Adipose tissue (tissue), 3 donors: Measurements from ENCODE around the gene OPCML. TPM values are rescaled to one million over a fixed set of nuclear protein-coding genes. Genes with fewer than 3 reads are reported as not detected.

ENCODE experiments used
- H3K27ac ChIP-seq: one replicate; pipeline ENCODE4 v1.5.1; 2013; ENCODE audit warnings: low read depth, low read length
- WGBS, 3 donors: extraction: QIAGEN DNeasy Blood & Tissue Kit; methylation state at CpG; one replicate each; pipeline ENCODE4 v1.1.7; 2013; 5-methylcytosine and 5-hydroxymethylcytosine counted together
- polyA plus RNA-seq, 3 donors: library from polyadenylated mRNA; stranded (reverse); fragments of 200-250 nt; gene quantifications; one replicate each; pipeline ENCODE4 v1.2.3, GENCODE V29; 2013
- donor health status: healthy with polysubstance abuse.
- donor health status: Bipolar disorder and iron deficiency.
- donor health status: healthy.

OPCML gene
- polyA plus RNA-seq, 3 donors = 0.01 to 0.04 TPM; not detected in 1

- no peak overlapping the region for H3K27ac ChIP-seq
- WGBS, 3 donors = 77 to 81% (median 78%) methylated on average over 4 of the region's 4 CpGs
Measured at GRCh38 chr11:133104009-133104744, 428.1 kb downstream of the OPCML start.

- WGBS, 3 donors = 81 to 88% (median 86%) methylated on average over 5 of the region's 5 CpGs
Measured at GRCh38 chr11:133096981-133097380, 435.3 kb downstream of the OPCML start.

GRCh38 chr11:133086518-133086917 is 445.8 kb downstream of the OPCML start:
- 61 to 74% (median 69%) methylated on average over 5 of the region's 5 CpGs for WGBS, 3 donors

More at GRCh38 chr11:133096981-133097380, 435.3 kb downstream of the OPCML start:
- H3K27ac ChIP-seq = no peak overlapping the region

GRCh38 chr11:133082841-133083488 is 449.3 kb downstream of the OPCML start:
- WGBS, 3 donors = 2 to 3% (median 2%) methylated on average over 58 to 71 of the region's 71 CpGs
- H3K27ac ChIP-seq = no peak overlapping the region

More at GRCh38 chr11:133086518-133086917, 445.8 kb downstream of the OPCML start:
- no peak overlapping the region for H3K27ac ChIP-seq

- 10 to 15% (median 13%) methylated on average over 20 to 23 of the region's 23 CpGs for WGBS, 3 donors
- no peak overlapping the region for H3K27ac ChIP-seq
Measured at GRCh38 chr11:133082453-133082781, 449.9 kb downstream of the OPCML start.

GRCh38 chr11:133081730-133082452 is 450.4 kb downstream of the OPCML start:
- no peak overlapping the region for H3K27ac ChIP-seq
- 43 to 63% (median 53%) methylated on average over 33 to 43 of the region's 43 CpGs for WGBS, 3 donors

GRCh38 chr11:133081020-133081419 is 451.3 kb downstream of the OPCML start:
- no peak overlapping the region for H3K27ac ChIP-seq
- WGBS, 3 donors = 67 to 79% (median 75%) methylated on average over 9 of the region's 9 CpGs

GRCh38 chr11:133078591-133079404 is 453.5 kb downstream of the OPCML start:
- WGBS, 3 donors = 21 to 27% (median 24%) methylated on average over 24 of the region's 24 CpGs
- no peak overlapping the region for H3K27ac ChIP-seq

GRCh38 chr11:133078012-133078411 is 454.3 kb downstream of the OPCML start:
- H3K27ac ChIP-seq = no peak overlapping the region
- WGBS, 3 donors = 75 to 85% (median 84%) methylated on average over 16 of the region's 16 CpGs

GRCh38 chr11:133075351-133075750 is 456.9 kb downstream of the OPCML start:
- 53 to 66% (median 59%) methylated on average over 8 of the region's 8 CpGs for WGBS, 3 donors
- H3K27ac ChIP-seq = no peak overlapping the region

GRCh38 chr11:133072858-133073582 is 459.3 kb downstream of the OPCML start:
- 77 to 88% (median 86%) methylated on average over 10 of the region's 10 CpGs for WGBS, 3 donors

GRCh38 chr11:133072378-133072777 is 459.9 kb downstream of the OPCML start:
- 59 to 64% (median 63%) methylated on average over 7 of the region's 7 CpGs for WGBS, 3 donors

More at GRCh38 chr11:133072858-133073582, 459.3 kb downstream of the OPCML start:
- no peak overlapping the region for H3K27ac ChIP-seq

GRCh38 chr11:133070791-133071190 is 461.5 kb downstream of the OPCML start:
- 57 to 62% (median 58%) methylated on average over 3 of the region's 3 CpGs for WGBS, 3 donors

More at GRCh38 chr11:133072378-133072777, 459.9 kb downstream of the OPCML start:
- no peak overlapping the region for H3K27ac ChIP-seq

GRCh38 chr11:133070021-133070713 is 462.1 kb downstream of the OPCML start:
- no peak overlapping the region for H3K27ac ChIP-seq
- 40 to 47% (median 42%) methylated on average over 11 of the region's 11 CpGs for WGBS, 3 donors

More at GRCh38 chr11:133070791-133071190, 461.5 kb downstream of the OPCML start:
- no peak overlapping the region for H3K27ac ChIP-seq

- no peak overlapping the region for H3K27ac ChIP-seq
- WGBS, 3 donors = 83 to 91% (median 89%) methylated on average over 13 of the region's 13 CpGs
Measured at GRCh38 chr11:133065847-133066485, 466.3 kb downstream of the OPCML start.

GRCh38 chr11:133064961-133065360 is 467.3 kb downstream of the OPCML start:
- WGBS, 3 donors = 69 to 80% (median 72%) methylated on average over 15 of the region's 15 CpGs
- H3K27ac ChIP-seq = no peak overlapping the region
